ENCODE data around the gene BARHL2.

GRCh38 chr1:90712153-90712856 lies 4.8 kb downstream of the BARHL2 start:
- TF ChIP-seq BHLHE40 (IDR thresholded peaks at IDR 0.05; ENCODE audit: borderline replicate concordance), result no peak
- no peak for TF ChIP-seq LEF1 (IDR thresholded peaks at IDR 0.05; ENCODE audit: borderline replicate concordance)
- TF ChIP-seq ELF4 (IDR thresholded peaks at IDR 0.05), result no peak
- TF ChIP-seq ARNT (IDR thresholded peaks at IDR 0.05), result no peak
- no peak for TF ChIP-seq TARDBP (IDR thresholded peaks at IDR 0.05)
- no peak for TF ChIP-seq FOXK2 (IDR thresholded peaks at IDR 0.05)
- no peak for TF ChIP-seq HDGF (IDR thresholded peaks at IDR 0.05; ENCODE audit: borderline replicate concordance)
